AG04449 (cell line): ENCODE results near the gene TMEM232.

Source experiments
- CTCF ChIA-PET: fragments of 350-600 bp; formaldehyde crosslinking; extraction: SDS; loops from one replicate; lab custom pipeline; 2021; ENCODE audit warnings: antibody characterized with exemption; lab: Yijun Ruan, JAX
- POLR2A ChIA-PET: fragments of 400-600, 350-600 bp; formaldehyde crosslinking; extraction: SDS; loops from one replicate; lab custom pipeline; 2020; ENCODE audit warnings: antibody characterized with exemption, inconsistent platforms; lab: Yijun Ruan, JAX
- DNase-seq: peaks from one replicate; pipeline ENCODE4 v3.0.0-alpha.2; 2010; ENCODE audit warnings: low read depth, low spot score
- H3K4me3 ChIP-seq: 2 replicates; pipeline ENCODE4 v1.5.1; 2011; ENCODE audit warnings: low read depth, mild to moderate bottlenecking, control low read depth, low read length
- TF ChIP-seq, protein P1 (sequence below): IDR thresholded peaks from one replicate; pipeline ENCODE4 v1.5.1; 2011; ENCODE audit warnings: mild to moderate bottlenecking, moderate library complexity, low read length, control low read depth, inconsistent platforms; ENCODE audit not compliant: insufficient read depth; ENCODE audit errors: missing control alignments

TMEM232 gene

DNA sequence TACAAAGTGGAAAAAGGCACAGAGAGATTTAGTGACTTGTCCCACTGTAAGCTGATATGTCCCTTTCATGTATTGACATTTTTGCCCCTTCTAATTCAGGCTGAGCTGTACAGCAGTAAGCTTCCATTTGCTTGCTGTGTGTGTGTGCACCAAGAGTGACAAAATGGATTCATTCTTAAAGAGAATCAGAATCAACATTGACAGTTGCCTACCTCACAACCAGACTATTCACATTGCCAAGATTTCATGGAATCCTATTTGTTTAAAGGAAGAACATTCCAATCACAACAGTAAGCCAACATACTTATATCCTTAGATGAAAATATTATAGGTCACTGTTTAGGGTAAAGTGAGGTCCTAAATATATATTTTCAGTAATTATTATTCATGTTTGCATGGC is 102.6 kb downstream of the TMEM232 start:
- TF ChIP-seq, protein P1, sequence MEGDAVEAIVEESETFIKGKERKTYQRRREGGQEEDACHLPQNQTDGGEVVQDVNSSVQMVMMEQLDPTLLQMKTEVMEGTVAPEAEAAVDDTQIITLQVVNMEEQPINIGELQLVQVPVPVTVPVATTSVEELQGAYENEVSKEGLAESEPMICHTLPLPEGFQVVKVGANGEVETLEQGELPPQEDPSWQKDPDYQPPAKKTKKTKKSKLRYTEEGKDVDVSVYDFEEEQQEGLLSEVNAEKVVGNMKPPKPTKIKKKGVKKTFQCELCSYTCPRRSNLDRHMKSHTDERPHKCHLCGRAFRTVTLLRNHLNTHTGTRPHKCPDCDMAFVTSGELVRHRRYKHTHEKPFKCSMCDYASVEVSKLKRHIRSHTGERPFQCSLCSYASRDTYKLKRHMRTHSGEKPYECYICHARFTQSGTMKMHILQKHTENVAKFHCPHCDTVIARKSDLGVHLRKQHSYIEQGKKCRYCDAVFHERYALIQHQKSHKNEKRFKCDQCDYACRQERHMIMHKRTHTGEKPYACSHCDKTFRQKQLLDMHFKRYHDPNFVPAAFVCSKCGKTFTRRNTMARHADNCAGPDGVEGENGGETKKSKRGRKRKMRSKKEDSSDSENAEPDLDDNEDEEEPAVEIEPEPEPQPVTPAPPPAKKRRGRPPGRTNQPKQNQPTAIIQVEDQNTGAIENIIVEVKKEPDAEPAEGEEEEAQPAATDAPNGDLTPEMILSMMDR = no peak
- no peak overlapping the region for H3K4me3 ChIP-seq
- ChIA-PET POLR2A (no interaction called here), CTCF (interaction anchor here (0.7 to 1.8 kb wide), 4 partner anchors 13 to 579 kb away, joined by 3 to 4 read pairs (median 3); no protein-coding TSS in a partner anchor)
- DNase-seq = no peak

DNA sequence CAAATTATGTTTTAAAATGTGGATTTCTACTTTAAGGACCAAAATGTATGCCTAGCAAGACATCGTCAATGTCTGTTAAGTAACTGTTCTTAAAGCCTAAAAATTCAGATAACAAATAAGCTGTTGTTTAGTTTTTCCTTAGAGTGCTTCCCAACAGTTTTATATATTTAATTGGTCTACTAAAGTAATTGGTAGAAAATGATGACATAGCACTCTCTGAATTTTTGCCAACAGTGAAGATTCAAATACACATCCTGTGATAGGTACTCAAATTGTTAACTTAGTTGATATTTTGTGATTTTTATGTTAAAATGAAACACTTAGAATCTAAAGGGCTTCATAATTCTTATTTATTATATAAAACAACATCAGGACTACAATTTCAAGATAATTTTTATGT is 107.5 kb downstream of the TMEM232 start:
- TF ChIP-seq, protein P1 = no peak
- DNase-seq = no peak
- H3K4me3 ChIP-seq = no peak overlapping the region
- ChIA-PET CTCF (no interaction called here), POLR2A (no interaction called here)

DNA sequence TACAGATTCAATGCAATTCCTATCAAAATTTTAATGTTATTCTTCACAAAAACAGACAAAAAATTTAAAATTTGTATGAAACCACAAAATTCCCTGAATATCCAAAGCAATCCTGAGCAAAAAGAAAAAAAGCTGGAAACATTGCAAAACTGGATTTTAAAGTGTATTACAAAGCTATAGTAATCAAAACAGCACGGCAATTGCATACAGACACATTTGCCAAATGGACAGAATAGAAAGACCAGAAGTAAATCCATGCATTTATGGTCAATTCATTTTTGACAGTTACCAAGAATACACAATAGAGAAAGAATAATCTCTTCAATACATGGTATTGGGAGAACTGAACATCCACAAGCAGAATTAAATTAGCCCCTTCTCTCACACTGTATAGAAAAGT is 110.5 kb downstream of the TMEM232 start:
- H3K4me3 ChIP-seq = no peak overlapping the region
- TF ChIP-seq, protein P1 = no peak
- no peak for DNase-seq
- ChIA-PET POLR2A (no interaction called here), CTCF (interaction anchor here (1.0 kb wide), 1 partner anchor 10 kb away, joined by 3 read pairs; no protein-coding TSS in a partner anchor)

DNA sequence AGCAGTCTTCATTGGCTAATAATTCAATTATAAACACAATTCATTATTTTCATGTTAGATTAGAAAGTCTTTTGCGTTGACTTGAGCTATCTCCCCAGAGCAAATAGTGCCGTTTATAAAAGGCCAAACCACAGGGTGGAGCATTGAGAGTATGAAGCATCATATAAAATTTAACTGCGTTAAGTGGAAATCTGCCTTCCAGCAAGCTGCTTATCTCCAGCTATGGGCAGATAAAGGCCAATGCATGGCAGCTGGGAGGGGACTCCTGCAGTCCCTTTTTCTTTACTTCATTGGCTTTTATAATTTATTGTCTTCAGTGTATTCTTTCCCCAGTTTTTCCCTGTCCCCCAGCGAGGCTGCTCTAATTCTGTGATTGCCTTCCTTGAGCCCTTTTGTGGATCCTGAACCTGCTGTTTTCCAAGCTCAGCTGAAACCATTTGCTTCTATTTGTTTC is 113.7 kb downstream of the TMEM232 start:
- ChIA-PET POLR2A (no interaction called here), CTCF (interaction anchor here (0.6 to 2.0 kb wide), 2 partner anchors 13 to 198 kb away, joined by 3 to 6 read pairs; no protein-coding TSS in a partner anchor)
- TF ChIP-seq, protein P1 = no peak
- DNase-seq = no peak
- no peak overlapping the region for H3K4me3 ChIP-seq

DNA sequence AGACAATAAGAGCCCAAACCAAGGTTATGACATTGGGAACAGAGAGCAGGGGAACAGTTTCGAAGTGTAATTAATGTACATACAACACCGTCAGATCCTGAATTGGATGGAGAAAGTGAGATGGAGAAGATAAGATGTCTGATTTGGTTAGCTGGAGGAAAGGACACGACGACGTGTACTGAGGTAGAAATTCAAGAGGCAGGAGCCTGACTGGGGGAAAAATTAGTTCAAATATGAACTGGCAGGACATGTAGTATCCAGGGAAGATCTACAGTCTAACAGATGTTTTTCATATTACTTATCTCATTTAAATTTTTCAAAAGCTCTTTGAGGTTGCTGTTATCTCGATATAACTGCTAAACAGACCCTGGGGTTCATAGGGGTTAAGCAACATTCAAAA is 114.7 kb downstream of the TMEM232 start:
- TF ChIP-seq, protein P1 = no peak
- CTCF ChIA-PET = interaction anchor here (2.0 kb wide), 1 partner anchor 14 kb away, joined by 6 read pairs; no protein-coding TSS in a partner anchor
- H3K4me3 ChIP-seq = no peak overlapping the region
- DNase-seq = no peak
- POLR2A ChIA-PET = no interaction called here

DNA sequence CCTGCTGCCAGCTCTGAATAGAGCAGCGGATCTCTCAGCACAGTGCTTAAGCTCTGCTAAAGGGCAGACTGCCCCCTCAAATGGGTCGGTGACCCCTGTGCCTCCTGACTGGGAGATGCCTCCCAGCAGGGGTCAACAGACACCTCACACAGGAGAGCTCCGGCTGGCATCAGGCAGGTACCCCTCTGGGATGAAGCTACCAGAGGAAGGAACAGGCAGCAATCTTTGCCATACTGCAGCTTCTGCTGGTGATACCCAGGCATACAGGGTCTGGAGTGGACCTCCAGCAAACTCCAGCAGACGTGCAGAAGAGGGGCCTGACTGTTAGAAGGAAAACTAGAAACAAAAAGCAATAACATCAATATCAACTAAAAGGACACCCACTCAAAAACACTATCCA is 131.6 kb downstream of the TMEM232 start:
- POLR2A ChIA-PET = no interaction called here
- CTCF ChIA-PET = interaction anchor here (1.7 kb wide), 1 partner anchor 30 kb away, joined by 4 read pairs; no protein-coding TSS in a partner anchor
- TF ChIP-seq, protein P1 = no peak
- no peak overlapping the region for H3K4me3 ChIP-seq
- DNase-seq = no peak
